Activated CD4-positive, alpha-beta T cell treated with anti-CD3 and anti-CD28 coated beads for 48 hours (primary cell): ENCODE data around the gene OR4M1.
"Not testable (repeated sequence)": the region's sequence is repeated elsewhere in the genome, so short reads cannot be mapped to it uniquely, and the experiment has no call there.

Source experiments
- DNase-seq: peaks from one replicate; pipeline ENCODE4 v3.0.0-alpha.2; 2020

Gene OR4M1

DNA sequence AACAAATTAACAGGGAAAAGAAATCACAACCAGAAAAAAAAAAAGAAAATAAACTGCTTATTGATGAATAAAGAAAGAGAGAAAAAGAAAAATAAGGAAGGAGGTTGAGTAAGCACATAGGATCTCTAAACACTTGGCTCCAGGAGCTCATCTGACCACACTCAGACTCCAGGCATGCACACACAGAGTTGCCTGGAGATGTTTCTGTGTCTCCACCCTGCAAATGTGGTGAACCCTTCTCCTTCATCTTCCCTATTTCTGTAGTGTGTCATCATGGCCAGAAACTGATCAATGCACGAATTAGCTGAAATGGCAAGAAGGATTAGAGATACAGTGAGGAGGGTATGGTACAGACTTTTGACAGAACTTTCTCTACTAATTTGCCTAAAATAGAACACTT, 50.5 kb downstream of the OR4M1 start:
- DNase-seq: no peak

GRCh38 chr14:19827626-19828244, 54.4 kb downstream of the OR4M1 start:
- DNase-seq: not testable (repeated sequence)

DNA sequence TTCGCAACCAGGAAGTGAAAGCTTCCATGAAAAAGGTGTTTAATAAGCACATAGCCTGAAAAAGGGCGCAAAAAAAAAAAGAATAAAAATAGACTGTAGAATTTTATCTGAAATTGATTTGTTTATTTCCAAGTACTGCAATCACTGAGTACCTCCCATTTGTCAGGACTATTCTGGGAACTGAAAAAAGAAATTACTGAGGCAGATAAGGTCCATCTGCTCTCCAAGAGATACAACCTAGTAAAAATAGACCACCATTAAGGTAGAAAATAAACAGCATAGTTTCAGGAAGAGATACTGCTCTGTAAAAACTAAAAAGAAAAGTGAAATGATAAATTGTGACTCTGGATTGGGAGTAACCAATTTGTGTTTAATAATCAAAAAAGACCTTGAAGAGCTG, 55.0 kb downstream of the OR4M1 start:
- no peak for DNase-seq
